Ectodermal cell (in vitro differentiated cells): ENCODE results near the gene SLC5A8.

Experiments
- H3K27ac ChIP-seq: 2 replicates; pipeline ENCODE4 v1.7.0; 2013; ENCODE audit warnings: mild to moderate bottlenecking, low read depth, low read length; ENCODE audit not compliant: insufficient read depth, poor library complexity, severe bottlenecking
- H3K27me3 ChIP-seq: 2 replicates; pipeline ENCODE4 v1.7.0; 2013; ENCODE audit warnings: mild to moderate bottlenecking, low read length; ENCODE audit not compliant: insufficient read depth, control insufficient read depth, poor library complexity, severe bottlenecking
- H3K36me3 ChIP-seq: one replicate; pipeline ENCODE4 v1.7.0; 2013; ENCODE audit warnings: low read length; ENCODE audit not compliant: control insufficient read depth, insufficient read depth
- H3K4me1 ChIP-seq: one replicate; pipeline ENCODE4 v1.7.0; 2013; ENCODE audit warnings: low read length; ENCODE audit not compliant: control insufficient read depth, insufficient read depth
- H3K4me3 ChIP-seq: 2 replicates; pipeline ENCODE4 v1.7.0; 2013; ENCODE audit warnings: low read depth, low read length, control low read depth; ENCODE audit not compliant: insufficient read depth
- H3K9me3 ChIP-seq: 2 replicates; pipeline ENCODE4 v1.7.0; 2013; ENCODE audit warnings: mild to moderate bottlenecking, low read length, moderate library complexity; ENCODE audit not compliant: control insufficient read depth
- WGBS, 2 experiments: methylation state at CpG; one replicate each; pipeline ENCODE4 v1.1.7; 2013; ENCODE audit warnings: missing lambda C conversion rate in 2 of 2; 5-methylcytosine and 5-hydroxymethylcytosine counted together

SLC5A8 gene

GRCh38 chr12:101229841-101230241 is 19.8 kb upstream of the SLC5A8 start:
- Histone ChIP-seq H3K4me3 (no peak overlapping the region), H3K27ac (no peak overlapping the region), H3K4me1 (no peaks in the 10 kb centered on the region), H3K9me3 (no peaks in the 10 kb centered on the region), H3K36me3 (no peaks in the 10 kb centered on the region), H3K27me3 (no peaks in the 10 kb centered on the region)
- 92 to 95% methylated on average over 7 of the region's 7 CpGs for WGBS, 2 experiments

DNA sequence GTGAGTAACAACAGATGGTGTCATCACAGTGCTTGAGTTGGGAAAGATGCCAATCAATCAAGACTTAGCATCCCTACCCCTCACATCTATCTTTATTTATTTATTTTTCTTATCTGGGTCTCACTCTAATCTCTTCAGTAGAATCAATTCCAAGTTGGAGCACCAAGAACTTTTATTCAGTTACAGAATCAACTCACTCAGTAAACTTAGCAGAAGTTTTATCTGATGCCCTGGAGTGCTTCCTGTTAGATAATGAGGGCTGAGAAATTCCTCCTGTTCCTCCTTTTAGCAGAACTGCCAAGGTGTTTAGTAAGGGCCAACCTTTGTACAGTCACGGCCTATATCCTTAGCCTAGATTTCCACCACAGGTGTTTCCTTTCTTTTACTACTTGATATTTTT is 11.3 kb upstream of the SLC5A8 start:
- no peak overlapping the region for H3K27ac ChIP-seq
- H3K4me1 ChIP-seq = no peaks in the 10 kb centered on the region
- no peaks in the 10 kb centered on the region for H3K27me3 ChIP-seq
- H3K9me3 ChIP-seq = no peaks in the 10 kb centered on the region
- WGBS, 2 experiments = 67 to 96% methylated on average over 1 of the region's 1 CpG
- no peak overlapping the region for H3K4me3 ChIP-seq
- no peaks in the 10 kb centered on the region for H3K36me3 ChIP-seq

DNA sequence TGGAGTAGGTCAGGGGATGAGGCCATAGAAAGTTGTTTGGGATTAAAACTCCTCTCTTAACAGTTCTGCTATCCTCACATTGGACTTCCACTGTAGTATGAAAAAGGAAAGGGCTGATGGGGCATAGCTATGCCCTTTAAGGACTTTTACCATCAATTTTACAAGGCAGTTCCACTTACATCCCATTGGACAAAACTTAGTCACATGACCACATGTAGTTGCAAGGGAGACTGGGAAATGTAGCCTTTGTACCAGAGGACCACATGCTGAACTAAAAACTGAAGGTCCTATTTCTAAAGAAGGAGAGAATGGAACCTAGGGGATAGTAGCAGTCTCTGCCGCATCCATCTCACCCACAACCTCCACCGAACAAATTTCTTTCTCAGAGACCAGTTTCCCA is 6.8 kb upstream of the SLC5A8 start:
- H3K9me3 ChIP-seq = no peaks in the 10 kb centered on the region
- WGBS, 2 experiments = 98 to 99% methylated on average over 2 of the region's 2 CpGs

DNA sequence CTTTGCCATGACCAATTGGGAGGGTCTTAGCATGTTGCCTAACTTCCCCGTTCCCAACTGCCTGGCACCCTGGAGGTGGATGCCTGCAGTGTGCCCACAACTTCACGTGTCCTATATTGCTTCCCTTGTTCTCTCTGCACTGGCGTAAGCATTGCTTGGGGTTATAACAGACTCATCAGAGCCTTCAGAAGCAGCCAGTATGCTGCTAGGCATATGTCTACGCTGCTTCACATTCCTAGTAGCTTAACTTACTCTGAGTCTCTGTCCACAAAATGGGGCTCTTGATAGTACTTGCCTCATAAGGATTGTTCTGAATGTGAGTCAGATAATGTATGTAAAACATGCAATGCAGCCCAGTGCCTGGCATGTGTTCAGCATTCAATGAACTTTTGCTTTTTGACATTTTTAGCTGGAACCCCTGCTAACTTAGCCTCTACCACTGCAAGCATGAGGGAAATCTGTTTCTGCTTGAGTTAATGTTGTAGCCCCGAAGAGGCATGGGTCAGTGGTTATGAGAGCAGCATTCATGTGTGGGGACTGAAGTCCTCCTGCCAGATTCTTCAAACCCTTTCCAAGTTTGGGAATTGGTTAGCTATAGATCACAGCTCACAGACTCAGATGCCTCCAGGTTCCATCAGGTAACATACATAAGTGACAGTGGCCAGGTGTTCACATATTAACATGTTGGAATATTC is 2.8 kb downstream of the SLC5A8 start:
- WGBS, 2 experiments = 92 to 93% methylated on average over 5 of the region's 5 CpGs
- Histone ChIP-seq H3K36me3 (no peaks in the 10 kb centered on the region), H3K4me3 (no peak overlapping the region), H3K27me3 (peaks cover 39% of the 10 kb centered on the region), H3K9me3 (no peaks in the 10 kb centered on the region), H3K4me1 (no peaks in the 10 kb centered on the region), H3K27ac (no peak overlapping the region)

More for the DNA sequence above, 6.8 kb upstream of the SLC5A8 start:
- H3K4me1 ChIP-seq = no peaks in the 10 kb centered on the region
- no peak overlapping the region for H3K4me3 ChIP-seq
- no peaks in the 10 kb centered on the region for H3K36me3 ChIP-seq
- H3K27me3 ChIP-seq = peaks cover under 1% of the 10 kb centered on the region
- H3K27ac ChIP-seq = no peak overlapping the region

DNA sequence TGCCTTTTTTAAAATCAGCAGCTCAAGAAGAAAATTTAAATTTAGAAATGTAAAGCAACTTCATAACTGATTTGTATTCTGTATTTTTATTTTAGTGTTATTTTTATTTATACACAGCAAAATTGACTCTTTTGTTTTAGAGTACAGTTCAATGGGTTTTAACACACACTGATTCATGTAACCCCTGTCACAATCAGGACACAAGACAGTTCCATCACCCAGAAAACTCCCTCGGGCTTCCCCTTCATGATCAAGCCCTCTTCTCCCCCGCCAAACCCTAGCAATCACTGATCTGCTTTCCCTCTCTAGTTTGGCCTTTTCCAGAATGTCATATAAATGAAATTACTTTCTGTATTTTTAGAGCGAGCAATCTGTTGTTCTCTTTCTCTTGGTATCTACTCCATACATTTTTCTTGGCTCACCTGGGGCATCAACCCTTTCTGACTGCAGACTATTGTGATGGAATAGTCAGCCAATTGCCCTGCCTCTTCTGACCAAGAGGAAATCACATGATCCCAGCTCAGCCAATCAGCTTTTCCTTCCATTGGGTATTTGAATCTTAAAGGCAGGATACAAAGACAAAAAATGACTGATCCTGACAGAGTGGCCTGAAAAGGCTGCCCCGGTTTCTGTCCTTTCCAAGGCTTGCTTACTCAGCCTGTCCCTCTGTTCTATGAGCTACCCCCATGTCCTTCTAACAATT is 5.3 kb downstream of the SLC5A8 start:
- no peaks in the 10 kb centered on the region for H3K36me3 ChIP-seq
- H3K27me3 ChIP-seq = peaks cover 19% of the 10 kb centered on the region
- H3K4me1 ChIP-seq = no peaks in the 10 kb centered on the region
- H3K4me3 ChIP-seq = no peak overlapping the region
- no peak overlapping the region for H3K27ac ChIP-seq
- no peaks in the 10 kb centered on the region for H3K9me3 ChIP-seq
- 85 to 89% methylated on average over 4 of the region's 4 CpGs for WGBS, 2 experiments

- Histone ChIP-seq H3K9me3 (no peaks in the 10 kb centered on the region), H3K36me3 (no peaks in the 10 kb centered on the region), H3K27ac (no peak overlapping the region), H3K27me3 (no peaks in the 10 kb centered on the region), H3K4me1 (no peaks in the 10 kb centered on the region), H3K4me3 (no peak overlapping the region)
- WGBS, 2 experiments = 93 to 95% methylated on average over 1 of the region's 1 CpG
Measured at GRCh38 chr12:101200824-101201223, 9.2 kb downstream of the SLC5A8 start.

DNA sequence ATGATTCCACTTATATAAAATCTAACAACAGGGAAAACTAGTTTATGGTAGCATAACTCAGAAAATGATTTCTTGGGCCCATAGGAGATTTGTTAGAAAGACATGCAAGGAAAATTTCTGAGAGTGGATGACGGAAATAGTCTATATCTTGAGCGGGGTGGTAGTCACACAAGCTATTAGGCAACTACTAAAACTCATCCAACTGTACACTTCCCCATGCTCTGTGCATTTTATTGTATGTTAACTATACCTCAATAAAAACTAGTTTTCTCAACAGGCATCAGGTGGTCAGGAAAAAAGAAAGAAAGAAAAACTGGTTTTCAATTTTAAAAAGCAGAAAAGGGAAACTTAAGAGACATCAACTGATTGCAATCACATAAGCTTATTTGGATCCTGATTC is 9.9 kb downstream of the SLC5A8 start:
- H3K36me3 ChIP-seq = no peaks in the 10 kb centered on the region
- no peaks in the 10 kb centered on the region for H3K9me3 ChIP-seq
- no peaks in the 10 kb centered on the region for H3K4me1 ChIP-seq
- H3K27ac ChIP-seq = no peak overlapping the region
- no peaks in the 10 kb centered on the region for H3K27me3 ChIP-seq
- no peak overlapping the region for H3K4me3 ChIP-seq
- 100% methylated on average over 2 of the region's 2 CpGs; no CpG with 5 or more reads in 1 of the 2 experiments for WGBS, 2 experiments

DNA sequence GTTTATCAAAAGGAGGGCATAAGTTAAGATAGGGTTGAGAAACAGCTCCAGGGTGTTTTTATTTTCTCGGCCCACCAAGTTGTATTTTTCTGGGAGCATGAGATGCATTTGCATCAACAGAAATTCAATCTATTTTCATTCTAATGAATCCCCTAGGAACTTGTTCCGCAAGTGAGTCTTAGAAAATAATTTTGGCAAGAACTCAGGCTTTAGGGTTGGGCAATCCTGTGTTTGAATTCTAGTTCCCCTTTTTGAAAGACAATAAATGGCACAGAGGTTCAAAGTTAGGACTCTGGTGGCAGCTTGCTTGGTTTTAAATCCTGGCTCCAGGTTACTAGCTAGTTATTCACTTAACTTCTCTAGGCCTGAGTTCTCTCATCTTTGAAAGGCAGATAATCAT is 23.7 kb downstream of the SLC5A8 start:
- Histone ChIP-seq H3K27me3 (no peaks in the 10 kb centered on the region), H3K27ac (no peak overlapping the region), H3K36me3 (no peaks in the 10 kb centered on the region), H3K4me1 (no peaks in the 10 kb centered on the region), H3K9me3 (no peaks in the 10 kb centered on the region), H3K4me3 (no peak overlapping the region)
- WGBS, 2 experiments = 80 to 89% methylated on average over 2 of the region's 2 CpGs

DNA sequence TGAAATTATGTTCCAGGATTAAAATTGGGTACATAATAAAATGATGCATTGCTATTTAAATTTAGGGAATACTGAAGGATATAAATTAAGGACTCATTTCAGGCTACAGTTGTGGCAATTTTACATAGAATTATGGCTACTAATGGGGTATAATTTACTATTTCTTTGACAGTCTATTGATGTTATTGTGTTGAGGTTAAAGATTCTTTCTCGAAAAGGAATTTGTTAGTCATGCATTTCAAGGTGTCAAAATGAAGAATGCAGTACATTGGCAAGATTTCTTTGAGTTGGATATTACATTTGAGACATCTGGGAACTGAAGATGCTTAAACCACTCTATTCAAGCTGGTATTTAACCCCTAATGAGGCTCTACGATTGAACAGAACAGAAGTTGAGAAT is 28.3 kb downstream of the SLC5A8 start:
- Histone ChIP-seq H3K4me1 (no peaks in the 10 kb centered on the region), H3K4me3 (no peak overlapping the region), H3K9me3 (no peaks in the 10 kb centered on the region), H3K27me3 (no peaks in the 10 kb centered on the region), H3K27ac (no peak overlapping the region), H3K36me3 (no peaks in the 10 kb centered on the region)
- WGBS, 2 experiments = 84 to 90% methylated on average over 2 of the region's 2 CpGs

GRCh38 chr12:101174541-101174940 is 35.5 kb downstream of the SLC5A8 start:
- 89 to 97% methylated on average over 3 of the region's 3 CpGs for WGBS, 2 experiments
- Histone ChIP-seq H3K36me3 (no peaks in the 10 kb centered on the region), H3K9me3 (no peaks in the 10 kb centered on the region), H3K4me3 (no peak overlapping the region), H3K27me3 (no peaks in the 10 kb centered on the region), H3K4me1 (no peaks in the 10 kb centered on the region), H3K27ac (no peak overlapping the region)
